GM12891 (cell line): ENCODE data around the gene TEX2.

ENCODE experiments used
- DNase-seq: peaks from one replicate; pipeline ENCODE4 v3.0.0; 2011; ENCODE audit warnings: low spot score; ENCODE audit not compliant: insufficient read length
- FAIRE-seq: peaks from 2 replicates; lab custom pipeline; 2011; peaks lifted over from hg19 to GRCh38; lab: Jason Lieb, UNC
- PAX5 ChIP-seq: IDR thresholded peaks from 2 replicates; pipeline ENCODE4 v1.6.1; 2011; ENCODE audit warnings: low read length, moderate library complexity, mild to moderate bottlenecking; ENCODE audit not compliant: insufficient read depth, severe bottlenecking
- POLR2A ChIP-seq: IDR thresholded peaks from 2 replicates; pipeline ENCODE4 v1.6.1; 2011; ENCODE audit warnings: low read depth, low read length, control low read depth
- POLR2AphosphoS5 ChIP-seq: IDR thresholded peaks from 2 replicates; pipeline ENCODE4 v1.6.1; 2011; ENCODE audit warnings: low read depth, low read length, control low read depth
- POU2F2 ChIP-seq: IDR thresholded peaks from 2 replicates; pipeline ENCODE4 v1.6.1; 2011; ENCODE audit warnings: low read depth, mild to moderate bottlenecking, control low read depth, low read length, moderate library complexity
- SPI1 ChIP-seq: IDR thresholded peaks from 2 replicates; pipeline ENCODE4 v1.6.1; 2011; ENCODE audit warnings: low read depth, low read length, control low read depth
- TAF1 ChIP-seq: IDR thresholded peaks from 2 replicates; pipeline ENCODE4 v1.6.1; 2011; ENCODE audit warnings: low read depth, low read length, control low read depth

The TEX2 gene

DNA sequence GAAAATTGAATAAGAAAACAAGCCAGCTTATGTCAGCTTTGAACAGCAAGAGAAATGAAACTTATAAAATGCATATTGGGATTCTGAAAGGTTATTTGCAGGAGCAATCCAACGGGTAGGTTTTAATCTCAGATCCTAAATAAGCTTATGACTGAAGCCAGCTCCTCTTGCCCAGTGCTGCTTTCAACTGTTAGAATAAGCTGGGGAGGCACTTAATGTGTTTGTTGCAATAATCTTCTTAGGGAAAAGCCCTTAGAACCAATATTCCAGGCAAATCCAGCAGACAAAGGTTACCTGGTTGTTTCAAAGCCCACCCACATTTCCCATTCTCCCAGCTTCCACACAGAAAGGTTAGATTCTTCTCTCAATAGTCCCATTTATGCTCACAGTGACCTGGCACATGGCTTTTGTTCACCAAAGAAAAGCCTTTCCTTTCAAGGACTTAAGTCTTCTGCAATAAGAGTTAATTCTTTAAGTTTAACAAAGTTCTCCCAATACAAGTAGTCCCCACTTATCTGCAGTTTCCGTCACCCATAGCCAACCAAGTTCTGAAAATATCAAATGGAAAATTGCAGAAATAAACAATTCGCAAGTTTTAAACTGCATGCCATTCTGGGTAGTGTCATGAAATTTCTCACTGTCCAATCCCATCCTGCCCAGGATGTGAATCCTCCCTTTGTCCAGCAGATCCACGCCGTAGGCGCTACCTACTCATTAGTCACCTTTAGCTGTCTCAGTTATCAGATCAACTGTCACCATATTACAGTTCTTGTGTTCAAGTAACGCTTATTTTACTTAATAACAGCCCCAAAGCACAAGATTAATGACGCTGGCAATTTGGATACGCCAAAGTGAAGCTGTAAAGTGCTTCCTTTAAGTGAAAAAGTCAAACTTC is 5.9 kb downstream of the TEX2 start:
- no peak for TF ChIP-seq POLR2AphosphoS5
- TF ChIP-seq SPI1, result no peak
- TF ChIP-seq POU2F2, result no peak
- no peak for TF ChIP-seq TAF1
- no peak for TF ChIP-seq POLR2A
- no peak for TF ChIP-seq PAX5
- DNase-seq, result no peak
- FAIRE-seq, result no peak

DNA sequence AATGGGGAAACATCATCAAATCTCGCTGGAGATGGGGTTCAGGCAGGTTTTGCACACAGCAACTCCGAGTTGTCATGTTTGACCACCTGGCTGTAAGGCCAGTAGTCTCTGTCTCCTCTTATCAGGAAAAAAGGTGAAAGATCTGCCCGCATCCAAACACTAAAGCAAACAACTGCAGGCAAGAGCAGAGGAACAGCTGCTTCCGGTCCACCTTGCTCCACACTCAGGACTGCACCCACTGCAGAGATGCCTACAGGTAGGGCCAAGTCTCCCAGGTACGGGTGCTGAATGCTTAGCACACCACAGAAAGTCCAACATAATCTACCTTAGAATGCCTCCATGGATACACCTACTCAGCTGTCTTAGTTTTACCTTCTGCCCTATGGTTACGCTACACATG is 7.3 kb downstream of the TEX2 start:
- DNase-seq (no peak), FAIRE-seq (no peak)
- no peak for TF ChIP-seq POLR2AphosphoS5
- TF ChIP-seq POU2F2, result no peak

DNA sequence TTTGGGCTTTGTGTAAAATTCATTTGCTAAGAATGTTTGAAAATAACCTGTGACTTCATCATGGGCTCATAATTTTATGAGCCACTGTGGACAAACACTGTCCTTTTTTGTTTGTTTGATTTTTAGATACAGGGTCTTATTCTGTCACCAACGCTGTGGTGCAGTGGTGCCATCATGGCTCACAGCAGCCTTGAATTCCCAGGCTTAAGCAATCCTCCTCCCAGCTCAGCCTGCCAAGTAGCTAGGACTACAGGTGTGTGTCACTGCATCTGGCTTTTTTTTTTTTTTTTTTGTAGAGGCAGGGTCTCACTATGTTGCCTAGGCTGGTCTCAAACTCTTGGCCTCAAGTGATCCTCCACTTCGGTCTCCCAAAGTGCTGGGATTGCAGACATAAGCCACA is 8.3 kb downstream of the TEX2 start:
- FAIRE-seq (no peak), DNase-seq (no peak)
- TF ChIP-seq POLR2A (no peak), SPI1 (no peak), POU2F2 (no peak), POLR2AphosphoS5 (no peak), PAX5 (no peak), TAF1 (no peak)

DNA sequence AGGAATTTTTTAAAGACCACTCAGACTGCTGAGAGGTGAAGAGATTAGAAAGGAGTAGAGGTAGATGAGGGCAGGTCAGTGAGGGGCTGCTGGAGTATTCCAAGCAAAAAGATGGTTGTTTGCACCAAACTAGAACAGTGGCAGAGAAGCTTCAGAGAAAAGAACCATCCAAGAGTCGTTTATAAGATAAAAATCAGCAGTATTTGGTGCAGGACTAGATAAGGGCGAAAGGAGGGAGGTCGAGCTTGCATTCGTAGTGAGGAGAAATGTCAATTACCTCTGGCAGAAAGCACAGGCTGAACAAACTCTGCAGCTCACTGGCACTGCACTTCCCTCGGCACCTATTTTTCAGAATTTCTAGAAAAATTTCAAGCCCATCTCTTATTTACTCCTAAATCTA is 9.6 kb downstream of the TEX2 start:
- no peak for DNase-seq
- FAIRE-seq, result no peak
- no peak for TF ChIP-seq POLR2AphosphoS5
- TF ChIP-seq POU2F2, result no peak
- TF ChIP-seq POLR2A, result no peak
- no peak for TF ChIP-seq TAF1
- no peak for TF ChIP-seq PAX5
- no peak for TF ChIP-seq SPI1

DNA sequence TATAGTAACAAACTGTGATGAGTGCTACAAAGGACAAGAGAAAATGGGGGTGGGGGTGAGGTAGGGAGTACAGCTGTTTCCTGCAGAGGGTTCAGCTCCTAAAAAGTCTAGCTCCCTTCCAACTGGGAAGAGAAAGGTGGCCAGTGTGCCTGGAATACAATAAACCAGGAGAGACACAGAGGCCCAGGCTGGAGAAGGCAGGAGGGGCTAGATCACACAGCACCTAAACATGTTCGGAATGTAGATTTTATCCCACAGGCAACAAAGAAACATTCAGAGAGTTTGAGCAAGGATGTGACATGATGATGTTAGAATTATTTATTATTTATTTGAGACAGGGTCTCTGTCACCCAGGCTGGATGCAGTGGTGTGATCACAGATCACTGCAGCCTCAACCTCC is 10.2 kb downstream of the TEX2 start:
- no peak for DNase-seq
- no peak for FAIRE-seq
- TF ChIP-seq TAF1 (no peak), POU2F2 (no peak), SPI1 (no peak), POLR2A (no peak)

DNA sequence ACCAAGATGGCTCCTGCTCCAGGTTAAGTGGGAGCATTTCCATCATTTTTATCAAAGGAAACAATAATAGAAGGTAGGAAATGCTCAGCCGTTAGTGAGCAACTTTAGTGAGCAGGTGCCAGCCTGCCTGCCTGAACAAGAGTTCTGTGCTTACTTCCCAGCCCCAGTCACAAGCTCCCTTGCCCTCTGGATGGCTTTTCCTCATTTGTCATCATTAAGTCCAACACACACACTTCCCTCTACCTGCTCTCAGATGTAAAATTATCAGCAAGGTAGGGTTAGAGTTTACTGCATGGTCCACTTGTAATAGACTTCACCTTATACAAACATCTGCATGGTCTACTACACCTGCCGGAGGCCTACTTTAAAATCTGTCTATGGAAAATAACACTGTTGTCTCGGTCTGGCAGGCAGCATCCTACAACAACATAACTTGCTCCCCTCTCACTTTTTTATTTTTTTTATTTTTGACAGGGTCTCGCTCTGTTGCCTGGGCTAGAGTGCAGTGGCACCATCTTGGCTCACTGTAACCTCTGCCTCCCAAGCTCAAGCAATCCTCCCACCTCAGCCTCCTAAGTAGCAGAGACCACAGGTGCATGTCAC is 12.7 kb downstream of the TEX2 start:
- DNase-seq (no peak), FAIRE-seq (no peak)
- no peak for TF ChIP-seq POLR2A
- no peak for TF ChIP-seq POLR2AphosphoS5
- TF ChIP-seq PAX5, result no peak

DNA sequence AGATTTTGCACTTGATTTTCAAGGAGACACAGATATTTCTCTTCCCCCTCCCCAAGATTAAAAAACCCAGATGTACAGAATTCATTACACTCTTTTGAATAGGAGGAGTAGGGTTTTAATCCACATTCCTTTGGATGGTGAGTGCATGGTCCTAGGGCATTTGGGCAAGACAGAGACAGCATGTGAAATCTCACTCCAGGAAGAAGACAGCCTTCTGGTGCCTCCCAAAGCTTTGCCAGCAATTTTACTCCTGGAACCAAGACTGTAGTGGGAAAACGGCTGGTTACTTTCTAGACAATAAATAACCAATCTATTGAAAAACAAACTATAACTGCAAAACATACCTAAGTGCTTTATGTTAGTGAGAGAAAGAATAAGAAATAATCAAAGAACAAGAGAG is 15.2 kb downstream of the TEX2 start:
- TF ChIP-seq PAX5 (no peak), POLR2A (no peak), POU2F2 (no peak), POLR2AphosphoS5 (no peak), TAF1 (no peak), SPI1 (no peak)
- no peak for DNase-seq
- FAIRE-seq, result no peak

DNA sequence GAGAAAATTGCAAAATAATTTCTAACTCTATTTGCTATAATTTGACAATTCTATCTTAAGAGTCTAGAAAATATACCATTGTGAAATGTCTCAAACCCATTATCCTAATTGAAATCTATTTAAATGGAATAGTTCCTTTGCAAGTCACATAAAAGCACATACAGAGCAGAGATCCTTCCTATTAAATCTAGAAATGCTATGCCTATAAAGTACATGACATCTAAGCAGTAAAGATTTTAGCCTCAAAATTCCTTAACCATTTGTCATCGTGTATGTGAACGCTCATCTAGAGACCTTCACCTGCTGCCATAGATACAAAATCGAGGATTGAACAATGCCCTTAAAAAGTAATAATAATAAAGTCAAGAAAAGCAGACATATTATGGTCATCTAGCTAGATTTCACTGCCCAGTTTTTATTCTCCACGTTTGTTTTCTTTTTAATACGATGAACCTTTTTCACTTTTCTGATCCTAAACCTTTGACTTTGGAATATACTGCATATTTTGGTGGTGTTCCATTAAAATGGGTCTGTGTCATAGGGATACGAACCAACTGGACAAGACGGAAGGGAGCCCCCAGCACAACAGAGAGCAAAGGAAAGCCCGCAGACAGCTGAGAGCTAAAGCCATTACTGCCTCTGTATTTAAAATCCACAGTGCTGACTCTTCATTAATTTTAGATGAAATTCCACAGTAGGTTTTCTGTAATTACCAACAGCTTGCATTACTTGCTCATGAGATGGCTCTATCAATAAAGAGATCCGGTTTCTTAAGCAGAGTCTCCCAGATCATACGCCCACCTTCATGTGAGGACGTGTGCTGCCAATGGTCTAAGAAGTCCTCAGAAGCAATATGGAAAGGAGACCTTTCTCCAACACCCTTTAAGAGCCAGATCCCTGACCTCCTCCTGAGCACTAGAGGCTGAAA is 17.6 kb downstream of the TEX2 start:
- TF ChIP-seq POLR2AphosphoS5 (no peak), POLR2A (no peak), SPI1 (no peak), TAF1 (no peak), POU2F2 (no peak), PAX5 (no peak)
- FAIRE-seq (no peak), DNase-seq (no peak)

DNA sequence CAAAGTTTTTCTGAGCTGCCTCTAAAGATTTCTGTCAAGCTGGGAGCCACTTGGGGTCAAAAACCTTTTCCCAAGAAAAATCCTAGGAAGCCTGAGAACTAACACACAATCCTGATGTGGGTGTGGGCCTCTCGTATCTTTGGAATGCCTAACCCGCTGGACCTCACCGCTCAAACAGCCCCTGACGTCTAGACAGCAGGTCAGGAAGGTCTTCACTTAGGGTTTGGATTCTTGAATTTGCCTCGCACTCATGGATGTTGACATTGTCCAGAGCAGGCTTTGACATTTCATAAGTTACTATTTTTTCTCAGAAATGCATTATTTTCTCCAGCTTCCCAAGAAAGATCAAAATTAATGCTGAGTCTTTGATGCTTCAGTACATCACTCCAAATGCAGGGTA is 18.9 kb downstream of the TEX2 start:
- FAIRE-seq (no peak), DNase-seq (no peak)
- TF ChIP-seq PAX5 (no peak), POU2F2 (no peak), TAF1 (no peak)

DNA sequence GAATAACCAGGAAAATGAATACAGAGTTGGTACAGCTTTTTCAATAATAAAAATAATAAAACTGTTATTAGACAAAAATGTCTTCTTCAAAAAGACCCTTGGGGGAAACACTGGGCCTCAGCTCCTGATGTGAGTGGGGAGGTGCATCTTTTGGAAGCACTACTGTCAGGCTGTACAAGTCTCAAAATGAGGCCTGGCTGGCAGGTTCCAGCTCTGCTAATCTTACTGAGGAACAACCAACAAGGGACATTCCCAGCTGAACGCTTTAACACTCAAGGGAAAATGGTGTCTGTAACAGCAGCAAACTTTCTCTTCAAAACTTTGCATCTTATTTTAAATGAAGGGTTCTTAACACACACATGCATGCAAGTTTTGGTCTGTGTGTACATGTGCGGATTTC is 19.7 kb downstream of the TEX2 start:
- FAIRE-seq (no peak), DNase-seq (no peak)
- TF ChIP-seq PAX5, result no peak
- no peak for TF ChIP-seq TAF1
- no peak for TF ChIP-seq POU2F2
- no peak for TF ChIP-seq POLR2A
- no peak for TF ChIP-seq SPI1
- no peak for TF ChIP-seq POLR2AphosphoS5
